Measurements from ENCODE around the gene HSD17B3.

HSD17B3 gene

DNA sequence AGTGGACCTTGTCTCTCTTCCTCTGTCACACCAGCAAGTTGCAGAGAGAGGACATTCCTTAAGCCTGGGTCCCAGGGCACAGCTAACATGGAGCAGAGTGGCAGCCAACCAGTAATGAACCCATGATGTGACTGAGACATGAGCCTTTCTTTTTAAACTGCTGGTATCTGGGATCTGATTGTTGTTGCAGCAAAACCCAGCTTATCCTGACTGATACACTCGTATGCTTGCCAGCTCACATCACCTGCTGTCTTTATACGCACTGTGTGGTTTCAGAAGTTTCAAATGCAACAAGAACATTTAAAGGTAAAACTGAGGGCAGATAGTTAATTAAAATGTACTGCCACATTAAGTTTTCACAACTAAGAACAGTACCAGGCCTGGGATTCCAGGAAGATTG is 97.1 kb downstream of the HSD17B3 start:
- TF ChIP-seq, protein P1, sequence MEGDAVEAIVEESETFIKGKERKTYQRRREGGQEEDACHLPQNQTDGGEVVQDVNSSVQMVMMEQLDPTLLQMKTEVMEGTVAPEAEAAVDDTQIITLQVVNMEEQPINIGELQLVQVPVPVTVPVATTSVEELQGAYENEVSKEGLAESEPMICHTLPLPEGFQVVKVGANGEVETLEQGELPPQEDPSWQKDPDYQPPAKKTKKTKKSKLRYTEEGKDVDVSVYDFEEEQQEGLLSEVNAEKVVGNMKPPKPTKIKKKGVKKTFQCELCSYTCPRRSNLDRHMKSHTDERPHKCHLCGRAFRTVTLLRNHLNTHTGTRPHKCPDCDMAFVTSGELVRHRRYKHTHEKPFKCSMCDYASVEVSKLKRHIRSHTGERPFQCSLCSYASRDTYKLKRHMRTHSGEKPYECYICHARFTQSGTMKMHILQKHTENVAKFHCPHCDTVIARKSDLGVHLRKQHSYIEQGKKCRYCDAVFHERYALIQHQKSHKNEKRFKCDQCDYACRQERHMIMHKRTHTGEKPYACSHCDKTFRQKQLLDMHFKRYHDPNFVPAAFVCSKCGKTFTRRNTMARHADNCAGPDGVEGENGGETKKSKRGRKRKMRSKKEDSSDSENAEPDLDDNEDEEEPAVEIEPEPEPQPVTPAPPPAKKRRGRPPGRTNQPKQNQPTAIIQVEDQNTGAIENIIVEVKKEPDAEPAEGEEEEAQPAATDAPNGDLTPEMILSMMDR (IDR thresholded peaks at IDR 0.05) = no peak
- Histone ChIP-seq H3K4me3 (ENCODE audit: low read depth, low read length) (no peak overlapping the region), H3K79me2 (no peaks in the 10 kb centered on the region), H3K27me3 (ENCODE audit: control insufficient read depth, insufficient read depth, low read length) (no peaks in the 10 kb centered on the region), H3K27ac (no peak overlapping the region), H3K4me1 (no peaks in the 10 kb centered on the region), H3K9ac (no peak overlapping the region), H3K9me3 (ENCODE audit: control insufficient read depth, low read length) (no peaks in the 10 kb centered on the region), H3K4me2 (ENCODE audit: low read length) (no peak overlapping the region), H3K36me3 (ENCODE audit: control insufficient read depth, insufficient read depth, low read length) (no peaks in the 10 kb centered on the region), H2AFZ (no peak overlapping the region)

DNA sequence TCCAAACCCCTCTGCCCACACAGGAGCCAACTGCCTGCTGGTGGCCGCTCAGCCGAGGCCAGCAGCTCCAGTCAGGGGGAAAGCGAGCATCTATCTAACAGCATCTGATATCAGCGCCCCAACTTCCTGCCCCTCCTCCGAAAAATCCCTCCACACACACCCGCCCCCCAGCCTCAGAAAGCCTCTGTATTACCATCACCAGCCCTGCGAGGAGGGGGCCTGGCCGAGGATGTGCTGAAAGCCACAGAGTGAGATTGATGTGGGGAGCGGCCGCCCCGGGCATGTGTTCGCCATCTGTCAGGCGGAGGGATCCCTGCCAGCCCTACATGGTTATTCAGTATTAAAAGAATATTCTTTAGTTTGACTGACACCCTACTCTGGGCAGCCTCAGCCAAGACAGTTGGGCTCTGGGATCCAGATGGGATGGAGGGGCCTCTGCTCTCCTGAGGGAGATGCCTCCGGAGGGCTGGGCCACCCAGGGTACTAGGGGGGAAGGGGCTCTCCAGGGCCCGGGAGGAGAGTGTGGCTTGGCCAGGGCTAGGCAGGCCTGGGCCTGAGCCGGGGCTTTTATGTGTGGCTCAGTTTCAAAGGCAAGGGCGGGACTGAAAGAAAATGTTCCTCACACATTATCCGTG is 98.0 kb downstream of the HSD17B3 start:
- Histone ChIP-seq H3K4me3 (ENCODE audit: low read depth, low read length) (no peak overlapping the region), H3K4me1 (no peaks in the 10 kb centered on the region), H3K4me2 (ENCODE audit: low read length) (no peak overlapping the region), H3K79me2 (no peaks in the 10 kb centered on the region), H2AFZ (no peak overlapping the region), H3K9me3 (ENCODE audit: control insufficient read depth, low read length) (no peaks in the 10 kb centered on the region), H3K27ac (no peak overlapping the region), H3K36me3 (ENCODE audit: control insufficient read depth, insufficient read depth, low read length) (no peaks in the 10 kb centered on the region), H3K9ac (no peak overlapping the region), H3K27me3 (ENCODE audit: control insufficient read depth, insufficient read depth, low read length) (no peaks in the 10 kb centered on the region)
- TF ChIP-seq, protein P1 (IDR thresholded peaks at IDR 0.05) = no peak

GRCh38 chr9:96202971-96203780 is 98.8 kb downstream of the HSD17B3 start:
- no peak overlapping the region for H2AFZ ChIP-seq
- H3K9me3 ChIP-seq (ENCODE audit: control insufficient read depth, low read length) = no peaks in the 10 kb centered on the region
- no peak overlapping the region for H3K4me2 ChIP-seq (ENCODE audit: low read length)
- no peaks in the 10 kb centered on the region for H3K4me1 ChIP-seq
- H3K36me3 ChIP-seq (ENCODE audit: control insufficient read depth, insufficient read depth, low read length) = no peaks in the 10 kb centered on the region
- no peaks in the 10 kb centered on the region for H3K27me3 ChIP-seq (ENCODE audit: control insufficient read depth, insufficient read depth, low read length)
- TF ChIP-seq, protein P1 (IDR thresholded peaks at IDR 0.05) = no peak
- no peaks in the 10 kb centered on the region for H3K79me2 ChIP-seq
- no peak overlapping the region for H3K27ac ChIP-seq
- no peak overlapping the region for H3K9ac ChIP-seq
- H3K4me3 ChIP-seq (ENCODE audit: low read depth, low read length) = no peak overlapping the region

DNA sequence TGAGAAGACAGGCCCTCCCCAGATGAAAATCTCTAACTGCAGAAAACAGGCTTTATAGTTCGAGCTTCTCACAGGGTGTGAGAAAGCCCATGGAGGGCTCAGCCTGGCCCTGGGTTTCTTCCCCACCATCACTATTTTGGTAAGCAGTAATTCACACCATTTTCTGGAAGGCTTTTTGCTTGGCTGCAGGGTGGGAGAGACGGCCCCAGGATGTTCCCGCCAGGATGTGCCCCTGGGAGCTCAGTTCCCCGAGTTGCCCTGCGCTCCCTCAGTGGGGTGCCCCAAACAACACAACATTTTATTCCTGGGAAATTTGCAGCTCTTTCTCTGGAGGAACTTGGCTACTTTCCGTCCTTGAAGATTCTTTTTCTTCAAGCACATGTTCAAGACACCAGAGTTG is 100.8 kb downstream of the HSD17B3 start:
- Histone ChIP-seq H3K79me2 (no peaks in the 10 kb centered on the region), H3K36me3 (ENCODE audit: control insufficient read depth, insufficient read depth, low read length) (no peaks in the 10 kb centered on the region), H3K27me3 (ENCODE audit: control insufficient read depth, insufficient read depth, low read length) (no peaks in the 10 kb centered on the region), H3K4me3 (ENCODE audit: low read depth, low read length) (no peak overlapping the region), H3K4me1 (no peaks in the 10 kb centered on the region), H3K9ac (no peak overlapping the region), H3K27ac (no peak overlapping the region), H2AFZ (no peak overlapping the region), H3K4me2 (ENCODE audit: low read length) (no peak overlapping the region), H3K9me3 (ENCODE audit: control insufficient read depth, low read length) (no peaks in the 10 kb centered on the region)
- TF ChIP-seq, protein P1 (IDR thresholded peaks at IDR 0.05) = no peak

Measured in parathyroid adenoma (tissue), 2 donors.